Right lobe of liver (tissue), 6 donors: Measurements from ENCODE around the gene CARMIL1. TPM values are rescaled to one million over a fixed set of nuclear protein-coding genes. Genes with fewer than 3 reads are reported as not detected.

Experiments used
- ATAC-seq, 4 donors: fragments of 200-7000 bp; cut with Tn5 transposase; one replicate each; pipeline ENCODE4 v1.9.1; 2020; ENCODE audit warnings: mild to moderate bottlenecking in 4 of 4, moderate library complexity in 4 of 4
- DNase-seq, 3 donors: peaks; one replicate each; pipeline ENCODE4 v3.0.0-alpha.2; 2020
- H3K27ac ChIP-seq, 3 donors: fragments of 200-600 bp; one replicate each; pipeline ENCODE4 v1.8.0; 2022
- H3K27me3 ChIP-seq, 2 donors: fragments of 200-600 bp; one replicate each; pipeline ENCODE4 v1.8.0; 2022
- H3K36me3 ChIP-seq, 4 donors: fragments of 200-600 bp; sonication (generic) in 1 of 4; one replicate each; pipeline versions ENCODE4 v1.5.1 to v1.8.0; 2017 to 2022; ENCODE audit warnings: control low read depth in 1 of 4
- H3K4me1 ChIP-seq, 4 donors: fragments of 200-600 bp; sonication (generic) in 1 of 4; one replicate each; pipeline versions ENCODE4 v1.5.1 to v1.8.0; 2017 to 2022; ENCODE audit warnings: control low read depth in 1 of 4
- H3K4me3 ChIP-seq, 3 donors: fragments of 200-600 bp; one replicate each; pipeline ENCODE4 v1.8.0; 2022
- H3K9me3 ChIP-seq, 4 donors: fragments of 200-600 bp; sonication (generic) in 1 of 4; one replicate each; pipeline versions ENCODE4 v1.5.1 to v1.8.0; 2017 to 2022; ENCODE audit warnings: control low read depth in 1 of 4
- POLR2A ChIP-seq: fragments of 450-650 bp; IDR thresholded peaks from one replicate; pipeline ENCODE4 v1.6.1; 2017; ENCODE audit warnings: antibody characterized with exemption, mild to moderate bottlenecking
- WGBS: methylation state at CpG from one replicate; pipeline ENCODE4 v1.1.6; 2018; ENCODE audit warnings: low coverage, low lambda C conversion rate; ENCODE audit not compliant: insufficient coverage; ENCODE audit errors: missing lambda C conversion rate; 5-methylcytosine and 5-hydroxymethylcytosine counted together
- intact Hi-C, 2 donors: fragments of 100-400 bp; cut with DNase I; formaldehyde crosslinking; loops; one replicate each; pipeline versions ENCODE4 v1.11.2 to v1.14.1; 2022
- total RNA-seq, 6 experiments: library from RNA; depleted of rRNA in 2 of 6; stranded (reverse); fragments of >200 nt in 2 of 6; fragmentation: NEBNext Ultra II Directional in 3 of 6; extraction: Animal tissue kit (Norgen Biotek cat#: 25700) in 3 of 6; gene quantifications; one replicate each; pipeline versions ENCODE4 v1.1.0 to v1.2.4, GENCODE V29; 2016 to 2023
- TF ChIP-seq, protein P1 (sequence below), 4 donors: fragments of 200-600 bp in 3 of 4; fragments of 450-650 bp in 1 of 4; IDR thresholded peaks; one replicate each; pipeline versions ENCODE4 v1.5.1 to v1.8.0; 2016 to 2022; ENCODE audit warnings: antibody characterized with exemption in 4 of 4, mild to moderate bottlenecking in 2 of 4
- donor health status: DM: no; HTN: yes; CAD: no.
- donor health status: DM: no; HTN: no; CAD: no.
- donor health status: DM: no; HTN: no; CAD: no.
- donor health status: DM: no; HTN: yes; CAD: no.
- donor health status: DM: no; HTN: yes; CAD: no.

CARMIL1 gene
- total RNA-seq, 6 experiments from 2014 or later: 3.3 to 8.6 (median 4.6) TPM

DNA sequence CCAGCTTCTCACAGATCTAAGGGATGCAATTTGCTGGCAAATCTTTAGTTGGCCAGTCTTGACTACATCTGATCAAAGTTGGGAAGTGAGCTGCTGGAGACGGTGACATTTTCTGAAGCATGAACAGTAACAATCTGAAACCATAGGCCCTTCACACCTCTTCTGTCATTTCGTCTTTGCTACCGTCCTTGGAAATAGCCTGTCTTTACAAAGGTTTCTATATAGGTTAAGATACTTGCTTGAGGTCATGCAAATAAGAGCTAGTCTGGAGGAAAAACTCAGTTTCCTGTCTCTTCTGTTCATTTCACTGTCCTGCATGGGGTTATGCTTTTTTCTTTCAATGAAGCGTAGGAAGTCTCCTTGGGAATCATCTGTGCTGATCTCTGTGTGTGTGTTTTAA is 55.6 kb downstream of the CARMIL1 start:
- no peaks in the 10 kb centered on the region for H3K4me1 ChIP-seq
- intact Hi-C loops: no loop called here
- TF ChIP-seq POLR2A: no peak
- TF ChIP-seq, protein P1, sequence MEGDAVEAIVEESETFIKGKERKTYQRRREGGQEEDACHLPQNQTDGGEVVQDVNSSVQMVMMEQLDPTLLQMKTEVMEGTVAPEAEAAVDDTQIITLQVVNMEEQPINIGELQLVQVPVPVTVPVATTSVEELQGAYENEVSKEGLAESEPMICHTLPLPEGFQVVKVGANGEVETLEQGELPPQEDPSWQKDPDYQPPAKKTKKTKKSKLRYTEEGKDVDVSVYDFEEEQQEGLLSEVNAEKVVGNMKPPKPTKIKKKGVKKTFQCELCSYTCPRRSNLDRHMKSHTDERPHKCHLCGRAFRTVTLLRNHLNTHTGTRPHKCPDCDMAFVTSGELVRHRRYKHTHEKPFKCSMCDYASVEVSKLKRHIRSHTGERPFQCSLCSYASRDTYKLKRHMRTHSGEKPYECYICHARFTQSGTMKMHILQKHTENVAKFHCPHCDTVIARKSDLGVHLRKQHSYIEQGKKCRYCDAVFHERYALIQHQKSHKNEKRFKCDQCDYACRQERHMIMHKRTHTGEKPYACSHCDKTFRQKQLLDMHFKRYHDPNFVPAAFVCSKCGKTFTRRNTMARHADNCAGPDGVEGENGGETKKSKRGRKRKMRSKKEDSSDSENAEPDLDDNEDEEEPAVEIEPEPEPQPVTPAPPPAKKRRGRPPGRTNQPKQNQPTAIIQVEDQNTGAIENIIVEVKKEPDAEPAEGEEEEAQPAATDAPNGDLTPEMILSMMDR (IDR thresholded peaks at IDR 0.05): no peak
- WGBS: 55% methylated on average over 3 of the region's 4 CpGs
- H3K27me3 ChIP-seq: no peaks in the 10 kb centered on the region
- H3K27ac ChIP-seq: no peak overlapping the region
- no peak overlapping the region for H3K4me3 ChIP-seq
- no peaks in the 10 kb centered on the region for H3K36me3 ChIP-seq
- ATAC-seq (no peak), DNase-seq (no peak)
- no peaks in the 10 kb centered on the region for H3K9me3 ChIP-seq

DNA sequence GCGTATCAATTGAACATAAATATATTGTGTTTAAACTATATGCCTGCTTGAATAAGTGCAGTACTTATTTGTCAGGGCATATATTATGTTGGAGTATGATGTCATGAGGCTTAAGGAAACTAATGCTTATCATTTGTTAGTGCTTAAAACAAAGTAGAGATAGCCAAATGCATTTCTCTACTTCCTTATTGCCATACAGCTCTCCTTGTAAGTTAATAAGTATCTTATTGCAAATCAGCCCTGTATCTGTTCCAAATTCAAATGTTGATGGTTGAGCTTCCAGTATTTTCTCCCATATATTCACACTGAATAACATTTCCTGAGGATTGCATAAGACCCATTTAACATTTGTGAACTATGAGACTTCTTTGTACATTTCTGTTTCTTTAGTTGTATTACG is 57.8 kb downstream of the CARMIL1 start:
- no peak overlapping the region for H3K27ac ChIP-seq

DNA sequence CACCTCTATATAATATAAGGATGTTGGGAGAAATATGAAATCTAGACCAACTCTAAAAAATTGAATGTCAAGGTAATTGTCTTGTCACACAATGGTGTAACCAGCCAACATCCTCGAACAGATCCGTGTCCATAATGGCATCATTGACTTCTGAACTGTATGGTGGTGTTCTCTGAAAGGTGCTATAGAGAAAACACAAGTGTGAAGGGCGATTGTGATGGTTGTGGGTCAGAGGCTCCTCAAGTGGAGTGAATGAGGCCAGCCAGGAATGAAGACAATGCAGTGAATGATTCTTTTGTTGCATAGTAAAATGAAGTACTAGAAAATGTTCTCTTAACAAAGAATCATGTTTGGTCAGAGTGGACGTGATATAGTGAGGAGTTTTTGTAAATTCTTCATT is 58.3 kb downstream of the CARMIL1 start:
- TF ChIP-seq, protein P1 (IDR thresholded peaks at IDR 0.05): no peak
- TF ChIP-seq POLR2A: no peak
- no peaks in the 10 kb centered on the region for H3K4me1 ChIP-seq
- no peaks in the 10 kb centered on the region for H3K9me3 ChIP-seq
- no peaks in the 10 kb centered on the region for H3K36me3 ChIP-seq
- no peak overlapping the region for H3K4me3 ChIP-seq
- DNase-seq: no peak
- intact Hi-C loops: no loop called here
- no peak for ATAC-seq
- 87% methylated on average over 4 of the region's 4 CpGs for WGBS
- no peaks in the 10 kb centered on the region for H3K27me3 ChIP-seq
- H3K27ac ChIP-seq: no peak overlapping the region

More for the DNA sequence above, 57.8 kb downstream of the CARMIL1 start:
- Histone ChIP-seq H3K4me1 (no peaks in the 10 kb centered on the region), H3K36me3 (no peaks in the 10 kb centered on the region), H3K4me3 (no peak overlapping the region), H3K27me3 (no peaks in the 10 kb centered on the region), H3K9me3 (no peaks in the 10 kb centered on the region)
- TF ChIP-seq, protein P1 (IDR thresholded peaks at IDR 0.05): no peak
- no peak for TF ChIP-seq POLR2A
- ATAC-seq: no peak
- WGBS: 83% methylated on average over 2 of the region's 2 CpGs
- no peak for DNase-seq
- intact Hi-C loops: no loop called here

DNA sequence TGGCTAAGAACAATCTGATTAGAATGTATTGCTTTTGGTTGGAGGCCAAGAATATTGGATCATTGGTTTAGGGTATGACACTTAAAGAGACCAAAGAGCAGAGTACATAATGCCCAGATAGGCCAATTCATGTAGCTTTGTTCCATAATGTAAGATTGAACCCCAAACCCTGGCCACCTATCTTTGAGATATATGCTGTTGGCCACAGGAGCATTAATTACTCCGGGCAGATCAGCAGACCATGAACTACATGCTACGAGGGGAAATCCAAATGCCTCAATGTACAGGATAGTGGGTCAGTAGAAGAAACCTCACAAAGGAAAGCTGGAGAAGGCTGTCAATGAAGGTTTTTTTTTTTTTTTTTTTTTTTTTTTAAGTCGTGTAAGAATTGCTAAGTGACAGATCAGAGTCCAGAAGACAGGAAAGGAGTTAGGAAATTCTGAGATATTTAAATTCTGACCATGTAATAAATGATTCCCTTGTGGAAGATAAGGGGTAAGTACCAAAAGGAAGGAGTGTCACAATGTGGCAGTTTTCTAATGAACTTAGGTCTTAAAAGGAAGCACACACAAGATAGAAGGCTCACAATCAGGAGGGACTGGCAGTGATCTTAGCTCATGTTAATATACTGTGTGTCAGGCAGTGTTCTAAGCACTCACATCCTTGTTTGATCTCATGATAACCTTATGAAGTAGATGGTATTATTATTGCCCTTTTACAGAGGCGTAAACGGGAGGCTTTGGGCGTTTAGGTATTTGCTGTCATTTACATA is 61.4 kb downstream of the CARMIL1 start:
- no peak for TF ChIP-seq POLR2A
- TF ChIP-seq, protein P1 (IDR thresholded peaks at IDR 0.05): no peak
- intact Hi-C loops: no loop called here
- Histone ChIP-seq H3K9me3 (no peaks in the 10 kb centered on the region), H3K4me1 (no peaks in the 10 kb centered on the region), H3K4me3 (no peak overlapping the region), H3K27ac (no peak overlapping the region), H3K36me3 (no peaks in the 10 kb centered on the region), H3K27me3 (no peaks in the 10 kb centered on the region)
- ATAC-seq (no peak), DNase-seq (no peak)
- WGBS: 70% methylated on average over 5 of the region's 6 CpGs
